H9 (cell line): ENCODE measurements around the gene ASAP3. TPM values are rescaled to one million over a fixed set of nuclear protein-coding genes. Genes with fewer than 3 reads are reported as not detected.

Experiments used
- DNase-seq: peaks from one replicate; pipeline ENCODE4 v3.0.0-alpha.2; 2017
- H2AFZ ChIP-seq: one replicate; pipeline ENCODE4 v1.6.1; 2013; ENCODE audit warnings: mild to moderate bottlenecking, low read length, control low read depth, moderate library complexity
- H2AK5ac ChIP-seq: 2 replicates; pipeline ENCODE4 v1.6.1; 2013; ENCODE audit warnings: low read length, control low read depth, mixed read lengths; ENCODE audit not compliant: insufficient read length
- H2BK120ac ChIP-seq: one replicate; pipeline ENCODE4 v1.6.1; 2013; ENCODE audit warnings: low read depth, mild to moderate bottlenecking, low read length, control low read depth, inconsistent platforms; ENCODE audit not compliant: poor library complexity, severe bottlenecking
- H2BK12ac ChIP-seq: 2 replicates; pipeline ENCODE4 v1.6.1; 2013; ENCODE audit warnings: low read length, control low read depth, mixed read lengths, low read depth; ENCODE audit not compliant: insufficient read length
- H2BK15ac ChIP-seq: 2 replicates; pipeline ENCODE4 v1.6.1; 2013; ENCODE audit warnings: low read depth, low read length, control low read depth
- H2BK20ac ChIP-seq: one replicate; pipeline ENCODE4 v1.6.1; 2013; ENCODE audit warnings: low read depth, mild to moderate bottlenecking, low read length, control low read depth, inconsistent platforms; ENCODE audit not compliant: poor library complexity, severe bottlenecking
- H2BK5ac ChIP-seq: 2 replicates; pipeline ENCODE4 v1.6.1; 2013; ENCODE audit warnings: low read length, control low read depth, mixed read lengths; ENCODE audit not compliant: insufficient read length
- H3K14ac ChIP-seq: 2 replicates; pipeline ENCODE4 v1.6.1; 2013; ENCODE audit warnings: low read length, control low read depth; ENCODE audit not compliant: insufficient read depth
- H3K18ac ChIP-seq: 2 replicates; pipeline ENCODE4 v1.6.1; 2013; ENCODE audit warnings: low read depth, mild to moderate bottlenecking, mixed read lengths, low read length, control low read depth; ENCODE audit not compliant: insufficient read length
- H3K23ac ChIP-seq: 2 replicates; pipeline ENCODE4 v1.6.1; 2013; ENCODE audit warnings: low read length, control low read depth, mixed read lengths, low read depth; ENCODE audit not compliant: insufficient read length
- H3K23me2 ChIP-seq: 2 replicates; pipeline ENCODE4 v1.6.1; 2013; ENCODE audit warnings: low read depth, mild to moderate bottlenecking, mixed read lengths, low read length, control low read depth; ENCODE audit not compliant: insufficient read length, poor library complexity, severe bottlenecking
- H3K27ac ChIP-seq: 2 replicates; pipeline ENCODE4 v1.5.1; 2013; ENCODE audit warnings: low read length, control low read depth, mixed read lengths, low read depth; ENCODE audit not compliant: insufficient read length
- H3K27me3 ChIP-seq: 2 replicates; pipeline ENCODE4 v1.6.1; 2013; ENCODE audit warnings: low read length, control low read depth, inconsistent platforms; ENCODE audit not compliant: insufficient read depth
- H3K4ac ChIP-seq: 2 replicates; pipeline ENCODE4 v1.6.1; 2013; ENCODE audit warnings: low read depth, mild to moderate bottlenecking, control low read depth, inconsistent platforms, low read length, moderate library complexity
- H3K4me1 ChIP-seq: 2 replicates; pipeline ENCODE4 v1.6.1; 2013; ENCODE audit warnings: low read length, control low read depth, inconsistent platforms; ENCODE audit not compliant: insufficient read depth
- H3K4me2 ChIP-seq: 2 replicates; pipeline ENCODE4 v1.6.1; 2013; ENCODE audit warnings: low read length, control low read depth, mixed read lengths; ENCODE audit not compliant: insufficient read length, insufficient read depth
- H3K56ac ChIP-seq: 2 replicates; pipeline ENCODE4 v1.6.1; 2013; ENCODE audit warnings: low read depth, mild to moderate bottlenecking, mixed read lengths, low read length, control low read depth; ENCODE audit not compliant: insufficient read length
- H3K79me1 ChIP-seq: 2 replicates; pipeline ENCODE4 v1.6.1; 2013; ENCODE audit warnings: low read depth, mild to moderate bottlenecking, moderate library complexity, low read length, control low read depth, inconsistent platforms; ENCODE audit not compliant: insufficient read depth, poor library complexity, severe bottlenecking
- H3K79me2 ChIP-seq: 2 replicates; pipeline ENCODE4 v1.6.1; 2013; ENCODE audit warnings: low read length, control low read depth, inconsistent platforms; ENCODE audit not compliant: insufficient read depth
- H3K9ac ChIP-seq: 2 replicates; pipeline ENCODE4 v1.6.1; 2013; ENCODE audit warnings: low read length, control low read depth, mixed read lengths; ENCODE audit not compliant: insufficient read length; ENCODE audit errors: extremely low read depth
- H3K9me3 ChIP-seq: one replicate; pipeline ENCODE4 v1.6.1; 2013; ENCODE audit warnings: low read depth, low read length, inconsistent platforms; ENCODE audit not compliant: control insufficient read depth
- H3T11ph ChIP-seq: one replicate; pipeline ENCODE4 v1.6.1; 2013; ENCODE audit warnings: mild to moderate bottlenecking, low read length, control low read depth, inconsistent platforms
- H4K20me1 ChIP-seq: one replicate; pipeline ENCODE4 v1.6.1; 2013; ENCODE audit not compliant: control insufficient read depth, insufficient read length, insufficient read depth
- H4K5ac ChIP-seq: 2 replicates; pipeline ENCODE4 v1.6.1; 2013; ENCODE audit warnings: low read depth, mild to moderate bottlenecking, mixed read lengths, low read length, control low read depth; ENCODE audit not compliant: insufficient read length
- H4K8ac ChIP-seq: replicated peaks from 2 replicates; pipeline ENCODE4 v1.6.1; 2013; ENCODE audit warnings: low read length, control low read depth, mixed read lengths, low read depth; ENCODE audit not compliant: insufficient read length
- H4K91ac ChIP-seq: 2 replicates; pipeline ENCODE4 v1.6.1; 2013; ENCODE audit warnings: low read depth, mild to moderate bottlenecking, moderate library complexity, mixed read lengths, low read length, control low read depth; ENCODE audit not compliant: insufficient read length
- H3K27ac Mint-ChIP-seq, 3 experiments: 2 replicates in 2 of 3; 3 replicates in 1 of 3; pipeline ENCODE4 v1.8.0; 2020 to 2021; ENCODE audit warnings: mixed read lengths in 3 of 3, mild to moderate bottlenecking in 1 of 3, moderate library complexity in 1 of 3
- H3K27me3 Mint-ChIP-seq: 2 replicates; pipeline ENCODE4 v1.8.0; 2021; ENCODE audit warnings: low read depth, mild to moderate bottlenecking, moderate library complexity, mixed read lengths
- H3K36me3 Mint-ChIP-seq, 3 experiments: 2 replicates in 2 of 3; 3 replicates in 1 of 3; pipeline ENCODE4 v1.8.0; 2020 to 2021; ENCODE audit warnings: low read depth in 3 of 3, mixed read lengths in 3 of 3; ENCODE audit not compliant: insufficient read depth in 1 of 3
- H3K4me1 Mint-ChIP-seq, 2 experiments: 2 replicates each; pipeline ENCODE4 v1.8.0; 2020; ENCODE audit warnings: mixed read lengths in 2 of 2
- H3K4me3 Mint-ChIP-seq, 2 experiments: 2 replicates in 1 of 2; 3 replicates in 1 of 2; pipeline ENCODE4 v1.8.0; 2020 to 2021; ENCODE audit warnings: mild to moderate bottlenecking in 2 of 2, mixed read lengths in 2 of 2, moderate library complexity in 1 of 2
- H3K9me3 Mint-ChIP-seq, 2 experiments: 2 replicates in 1 of 2; 3 replicates in 1 of 2; pipeline ENCODE4 v1.8.0; 2020; ENCODE audit warnings: mild to moderate bottlenecking in 2 of 2, mixed read lengths in 2 of 2, moderate library complexity in 1 of 2
- WGBS: extraction: QIAGEN DNeasy Blood & Tissue Kit; methylation state at CpG from one replicate; pipeline ENCODE4 v1.1.7; 2013; ENCODE audit warnings: missing lambda C conversion rate, low lambda C conversion rate, mixed read lengths; ENCODE audit not compliant: insufficient read length; ENCODE audit errors: extremely low coverage; 5-methylcytosine and 5-hydroxymethylcytosine counted together
- total RNA-seq: library from RNA; stranded (reverse); gene quantifications from 2 replicates; pipeline ENCODE4 v1.2.1, GENCODE V29; 2021
- TF ChIP-seq, protein P1 (sequence below): fragments of 200-600 bp; sonication (generic); conservative IDR thresholded peaks from 3 replicates; pipeline ENCODE4 v1.8.0; 2021; ENCODE audit warnings: antibody characterized with exemption, mild to moderate bottlenecking

The ASAP3 gene
- total RNA-seq, 1 experiment from 2014 or later, result 26.7 TPM

GRCh38 chr1:23384312-23385058 is 99.5 kb downstream of the ASAP3 start:
- H3K79me2 ChIP-seq, result no peaks in the 10 kb centered on the region
- DNase-seq, result no peak
- Mint-ChIP-seq H3K36me3 (no peaks in the 10 kb centered on the region), H3K4me3 (no peak overlapping the region), H3K4me1 (no peaks in the 10 kb centered on the region), H3K27ac (no peak overlapping the region), H3K9me3 (no peaks in the 10 kb centered on the region), H3K27me3 (no peaks in the 10 kb centered on the region)
- H3K9me3 ChIP-seq, result no peaks in the 10 kb centered on the region
- H2BK20ac ChIP-seq, result no peak overlapping the region
- H3K56ac ChIP-seq, result no peak overlapping the region
- H2BK12ac ChIP-seq, result no peak overlapping the region
- no peak overlapping the region for H4K5ac ChIP-seq
- TF ChIP-seq, protein P1, sequence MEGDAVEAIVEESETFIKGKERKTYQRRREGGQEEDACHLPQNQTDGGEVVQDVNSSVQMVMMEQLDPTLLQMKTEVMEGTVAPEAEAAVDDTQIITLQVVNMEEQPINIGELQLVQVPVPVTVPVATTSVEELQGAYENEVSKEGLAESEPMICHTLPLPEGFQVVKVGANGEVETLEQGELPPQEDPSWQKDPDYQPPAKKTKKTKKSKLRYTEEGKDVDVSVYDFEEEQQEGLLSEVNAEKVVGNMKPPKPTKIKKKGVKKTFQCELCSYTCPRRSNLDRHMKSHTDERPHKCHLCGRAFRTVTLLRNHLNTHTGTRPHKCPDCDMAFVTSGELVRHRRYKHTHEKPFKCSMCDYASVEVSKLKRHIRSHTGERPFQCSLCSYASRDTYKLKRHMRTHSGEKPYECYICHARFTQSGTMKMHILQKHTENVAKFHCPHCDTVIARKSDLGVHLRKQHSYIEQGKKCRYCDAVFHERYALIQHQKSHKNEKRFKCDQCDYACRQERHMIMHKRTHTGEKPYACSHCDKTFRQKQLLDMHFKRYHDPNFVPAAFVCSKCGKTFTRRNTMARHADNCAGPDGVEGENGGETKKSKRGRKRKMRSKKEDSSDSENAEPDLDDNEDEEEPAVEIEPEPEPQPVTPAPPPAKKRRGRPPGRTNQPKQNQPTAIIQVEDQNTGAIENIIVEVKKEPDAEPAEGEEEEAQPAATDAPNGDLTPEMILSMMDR, result no peak
- H3K14ac ChIP-seq, result no peak overlapping the region
- H3K23ac ChIP-seq, result no peak overlapping the region
- no peak overlapping the region for H3K9ac ChIP-seq
- no peak overlapping the region for H4K91ac ChIP-seq
- no peaks in the 10 kb centered on the region for H4K20me1 ChIP-seq
- no peaks in the 10 kb centered on the region for H3K79me1 ChIP-seq
- no peak overlapping the region for H3K27ac ChIP-seq
- no peak overlapping the region for H2AFZ ChIP-seq
- H4K8ac ChIP-seq, result no peak overlapping the region
- H3K4me2 ChIP-seq, result no peak overlapping the region
- no peak overlapping the region for H2BK15ac ChIP-seq
- no peaks in the 10 kb centered on the region for H3K4me1 ChIP-seq
- H3T11ph ChIP-seq, result no peak overlapping the region
- WGBS, result no CpG with 5 or more reads among the region's 11 CpGs
- H3K4ac ChIP-seq, result no peak overlapping the region
- H2BK5ac ChIP-seq, result no peak overlapping the region
- no peak overlapping the region for H2BK120ac ChIP-seq
- H3K18ac ChIP-seq, result no peak overlapping the region
- peaks cover 31% of the 10 kb centered on the region for H3K27me3 ChIP-seq
- no peaks in the 10 kb centered on the region for H3K23me2 ChIP-seq
- H2AK5ac ChIP-seq, result no peak overlapping the region
